HepG2 (cell line): ENCODE measurements around the gene SNAP29. TPM values are rescaled to one million over a fixed set of nuclear protein-coding genes. Genes with fewer than 3 reads are reported as not detected.

Experiments used
- PCBP1 ChIP-seq: fragments of 200-400 bp; formaldehyde crosslinking; IDR thresholded peaks from 2 replicates; pipeline ENCODE4 v1.6.1; 2017; ENCODE audit warnings: mild to moderate bottlenecking, low read depth, low read length, borderline replicate concordance
- PRMT3 ChIP-seq: sonication (generic); formaldehyde crosslinking; IDR thresholded peaks from 2 replicates; pipeline ENCODE4 v1.8.1; 2022; ENCODE audit warnings: low read depth, mild to moderate bottlenecking, moderate library complexity, missing genetic modification reagents, borderline replicate concordance
- RBFOX2 ChIP-seq: fragments of 200-400 bp; formaldehyde crosslinking; IDR thresholded peaks from 2 replicates; pipeline ENCODE4 v1.6.1; 2017; ENCODE audit warnings: low read depth, mild to moderate bottlenecking, low read length
- SRSF1 ChIP-seq: fragments of 200-400 bp; formaldehyde crosslinking; optimal IDR thresholded peaks from 2 replicates; pipeline ENCODE3; 2017; ENCODE audit warnings: mild to moderate bottlenecking, low read depth, low read length, moderate library complexity
- TCF12 ChIP-seq, 2 experiments: fragments of 450-650 bp in 1 of 2; sonication (generic) in 1 of 2; formaldehyde crosslinking in 1 of 2; IDR thresholded peaks; 2 replicates each; pipeline versions ENCODE4 v1.6.1 to v1.8.0; 2017 to 2022; ENCODE audit warnings: antibody characterized with exemption in 1 of 2, mild to moderate bottlenecking in 1 of 2, missing genetic modification reagents in 1 of 2, moderate library complexity in 1 of 2
- ZFP36L2 ChIP-seq: sonication (generic); formaldehyde crosslinking; IDR thresholded peaks from 2 replicates; pipeline ENCODE4 v1.4.0; 2020; ENCODE audit warnings: missing genetic modification reagents
- ZKSCAN8 ChIP-seq: IDR thresholded peaks from 2 replicates; pipeline ENCODE4 v1.6.1; 2016; ENCODE audit warnings: borderline replicate concordance, missing genetic modification reagents, missing compliant biosample characterization
- ZNF383 ChIP-seq: sonication (generic); formaldehyde crosslinking; IDR thresholded peaks from 2 replicates; pipeline ENCODE4 v1.4.0; 2020; ENCODE audit warnings: missing genetic modification reagents, mild to moderate bottlenecking, borderline replicate concordance
- ZNF510 ChIP-seq: sonication (generic); formaldehyde crosslinking; IDR thresholded peaks from 2 replicates; pipeline ENCODE4 v1.4.0; 2020; ENCODE audit warnings: low read depth, mild to moderate bottlenecking, missing genetic modification reagents
- ZNF629 ChIP-seq: sonication (generic); formaldehyde crosslinking; conservative IDR thresholded peaks from 2 replicates; pipeline ENCODE4 v1.5.0; 2020; ENCODE audit warnings: missing genetic modification reagents
- ZNF703 ChIP-seq: sonication (generic); formaldehyde crosslinking; IDR thresholded peaks from 2 replicates; pipeline ENCODE4 v1.5.1; 2020; ENCODE audit warnings: missing genetic modification reagents, mild to moderate bottlenecking, moderate library complexity, borderline replicate concordance
- ZSCAN31 ChIP-seq: sonication (generic); formaldehyde crosslinking; IDR thresholded peaks from 2 replicates; pipeline ENCODE4 v1.5.0; 2020; ENCODE audit warnings: low read depth, mild to moderate bottlenecking, missing genetic modification reagents
- polyA plus RNA-seq, 8 experiments: library from polyadenylated mRNA; depleted of rRNA in 3 of 8; stranded (reverse) in 7 of 8; unstranded in 1 of 8; fragments of >200 nt; fragmentation: Illumina TruSeq in 4 of 8; extraction: Trizol in 4 of 8; gene quantifications; 2 replicates each; pipeline versions ENCODE4 v1.2.1 to v1.2.3, GENCODE V29; 2011 to 2016; ENCODE audit warnings: low read depth in 4 of 8, missing spikeins in 1 of 8, mixed read lengths in 1 of 8; ENCODE audit not compliant: insufficient read depth in 1 of 8
- total RNA-seq, 5 experiments: library from RNA; depleted of rRNA; stranded (reverse); fragments of >200 nt; fragmentation: Illumina TruSeq; extraction: Trizol; gene quantifications; 2 replicates each; pipeline ENCODE4 v1.2.3, GENCODE V29; 2016; ENCODE audit warnings: low read depth in 1 of 5
- TF ChIP-seq, protein P1 (sequence below): sonication (generic); formaldehyde crosslinking; IDR thresholded peaks from 2 replicates; pipeline ENCODE4 v1.4.0; 2020; ENCODE audit warnings: missing genetic modification reagents
- TF ChIP-seq, protein P2 (sequence below): sonication (generic); formaldehyde crosslinking; IDR thresholded peaks from 2 replicates; pipeline ENCODE4 v1.4.0; 2020; ENCODE audit warnings: missing genetic modification reagents, borderline replicate concordance
- TF ChIP-seq, protein P3 (sequence below): sonication (generic); formaldehyde crosslinking; IDR thresholded peaks from 2 replicates; pipeline ENCODE4 v1.4.0; 2020; ENCODE audit warnings: missing genetic modification reagents
- TF ChIP-seq, protein P4 (sequence below): sonication (generic); formaldehyde crosslinking; IDR thresholded peaks from 2 replicates; pipeline ENCODE4 v1.8.0; 2022; ENCODE audit warnings: low read depth, missing genetic modification reagents
- TF ChIP-seq, protein P5 (sequence below): sonication (generic); formaldehyde crosslinking; IDR thresholded peaks from 2 replicates; pipeline ENCODE4 v1.5.0; 2020; ENCODE audit warnings: mild to moderate bottlenecking, missing genetic modification reagents, moderate library complexity

Gene SNAP29
- total and polyA plus RNA-seq, 2 of the 13 experiments (the other 11 are each of a cell fraction or from before 2014, with no cell fraction given) = 12.3 to 30.7 TPM

DNA sequence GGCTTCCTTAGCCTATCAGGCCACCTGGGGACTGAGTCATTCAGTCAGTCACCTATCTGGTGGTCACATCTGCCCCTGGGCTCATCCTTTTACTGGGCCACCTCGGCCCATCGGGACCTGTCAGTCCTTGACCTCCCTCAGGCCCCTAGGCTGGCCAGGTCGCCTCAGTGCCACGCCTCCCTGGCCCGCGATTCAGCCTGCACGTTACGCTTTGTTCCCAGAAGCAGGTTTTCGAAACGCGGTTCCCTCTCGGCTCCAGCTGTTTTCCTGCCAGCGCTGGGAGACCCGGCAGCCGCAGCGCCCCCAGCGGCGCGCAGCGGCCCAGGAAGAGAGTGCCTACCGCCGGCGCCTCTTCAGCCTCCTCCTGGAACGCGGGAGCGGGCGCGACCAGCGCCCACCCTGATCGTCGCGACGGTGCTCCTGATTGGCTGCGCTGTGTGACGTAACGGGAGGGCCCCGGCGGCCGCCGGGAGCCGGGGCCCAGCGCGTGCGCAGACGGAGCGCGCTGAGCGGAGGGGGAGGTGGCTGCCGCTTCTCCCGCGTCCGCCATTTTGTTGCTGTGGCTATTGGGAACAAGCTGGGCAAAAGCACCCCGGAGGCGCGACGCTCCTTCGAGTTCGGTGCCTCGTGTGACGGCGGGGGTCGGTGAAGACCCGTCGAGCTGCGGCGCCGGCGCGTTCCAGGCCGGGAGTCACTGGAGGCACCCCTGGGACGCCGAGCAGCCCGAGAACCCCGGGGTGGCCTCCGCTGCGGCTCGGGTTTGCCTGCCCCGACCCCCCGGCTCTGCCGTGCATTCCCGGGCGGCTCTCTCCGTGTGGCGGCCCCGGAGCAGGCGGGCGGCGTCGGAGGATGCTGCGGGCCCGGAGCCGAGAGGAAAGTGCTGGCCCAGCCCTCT, 58.4 kb downstream of the SNAP29 start, which contains the start of gene CRKL (continued):
- TF ChIP-seq, protein P1, sequence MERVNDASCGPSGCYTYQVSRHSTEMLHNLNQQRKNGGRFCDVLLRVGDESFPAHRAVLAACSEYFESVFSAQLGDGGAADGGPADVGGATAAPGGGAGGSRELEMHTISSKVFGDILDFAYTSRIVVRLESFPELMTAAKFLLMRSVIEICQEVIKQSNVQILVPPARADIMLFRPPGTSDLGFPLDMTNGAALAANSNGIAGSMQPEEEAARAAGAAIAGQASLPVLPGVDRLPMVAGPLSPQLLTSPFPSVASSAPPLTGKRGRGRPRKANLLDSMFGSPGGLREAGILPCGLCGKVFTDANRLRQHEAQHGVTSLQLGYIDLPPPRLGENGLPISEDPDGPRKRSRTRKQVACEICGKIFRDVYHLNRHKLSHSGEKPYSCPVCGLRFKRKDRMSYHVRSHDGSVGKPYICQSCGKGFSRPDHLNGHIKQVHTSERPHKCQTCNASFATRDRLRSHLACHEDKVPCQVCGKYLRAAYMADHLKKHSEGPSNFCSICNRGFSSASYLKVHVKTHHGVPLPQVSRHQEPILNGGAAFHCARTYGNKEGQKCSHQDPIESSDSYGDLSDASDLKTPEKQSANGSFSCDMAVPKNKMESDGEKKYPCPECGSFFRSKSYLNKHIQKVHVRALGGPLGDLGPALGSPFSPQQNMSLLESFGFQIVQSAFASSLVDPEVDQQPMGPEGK = no peak
- TF ChIP-seq RBFOX2 (peak; percentile 93), ZFP36L2 (CRISPR knock-in tag) (no peak; the same call in 1 of the 2 replicates), PRMT3 (no peak), ZSCAN31 (CRISPR knock-in tag) (peak; percentile 79), PCBP1 (no peak), ZKSCAN8 (CRISPR knock-in tag) (peak; percentile 82; the same call in 1 of the 2 replicates), SRSF1 (no peak), ZNF703 (CRISPR knock-in tag) (peak; percentile 76; the same call in 1 of the 2 replicates), ZNF510 (CRISPR knock-in tag) (0 out of 2 replicates have a peak, but pooled peaks have one; percentile 53), ZNF383 (CRISPR knock-in tag) (no peak), ZNF629 (peak; percentile 59; the same call in 1 of the 2 replicates), TCF12 (IDR thresholded peaks at IDR 0.05) (no peak), TCF12 (CRISPR knock-in tag; IDR thresholded peaks at IDR 0.05) (peak; percentile 84)
- TF ChIP-seq, protein P2, sequence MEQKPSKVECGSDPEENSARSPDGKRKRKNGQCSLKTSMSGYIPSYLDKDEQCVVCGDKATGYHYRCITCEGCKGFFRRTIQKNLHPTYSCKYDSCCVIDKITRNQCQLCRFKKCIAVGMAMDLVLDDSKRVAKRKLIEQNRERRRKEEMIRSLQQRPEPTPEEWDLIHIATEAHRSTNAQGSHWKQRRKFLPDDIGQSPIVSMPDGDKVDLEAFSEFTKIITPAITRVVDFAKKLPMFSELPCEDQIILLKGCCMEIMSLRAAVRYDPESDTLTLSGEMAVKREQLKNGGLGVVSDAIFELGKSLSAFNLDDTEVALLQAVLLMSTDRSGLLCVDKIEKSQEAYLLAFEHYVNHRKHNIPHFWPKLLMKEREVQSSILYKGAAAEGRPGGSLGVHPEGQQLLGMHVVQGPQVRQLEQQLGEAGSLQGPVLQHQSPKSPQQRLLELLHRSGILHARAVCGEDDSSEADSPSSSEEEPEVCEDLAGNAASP (CRISPR knock-in tag) = peak; percentile 64; the same call in 1 of the 2 replicates
- TF ChIP-seq, protein P3, sequence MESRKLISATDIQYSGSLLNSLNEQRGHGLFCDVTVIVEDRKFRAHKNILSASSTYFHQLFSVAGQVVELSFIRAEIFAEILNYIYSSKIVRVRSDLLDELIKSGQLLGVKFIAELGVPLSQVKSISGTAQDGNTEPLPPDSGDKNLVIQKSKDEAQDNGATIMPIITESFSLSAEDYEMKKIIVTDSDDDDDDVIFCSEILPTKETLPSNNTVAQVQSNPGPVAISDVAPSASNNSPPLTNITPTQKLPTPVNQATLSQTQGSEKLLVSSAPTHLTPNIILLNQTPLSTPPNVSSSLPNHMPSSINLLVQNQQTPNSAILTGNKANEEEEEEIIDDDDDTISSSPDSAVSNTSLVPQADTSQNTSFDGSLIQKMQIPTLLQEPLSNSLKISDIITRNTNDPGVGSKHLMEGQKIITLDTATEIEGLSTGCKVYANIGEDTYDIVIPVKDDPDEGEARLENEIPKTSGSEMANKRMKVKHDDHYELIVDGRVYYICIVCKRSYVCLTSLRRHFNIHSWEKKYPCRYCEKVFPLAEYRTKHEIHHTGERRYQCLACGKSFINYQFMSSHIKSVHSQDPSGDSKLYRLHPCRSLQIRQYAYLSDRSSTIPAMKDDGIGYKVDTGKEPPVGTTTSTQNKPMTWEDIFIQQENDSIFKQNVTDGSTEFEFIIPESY (CRISPR knock-in tag) = peak; percentile 58; the same call in 1 of the 2 replicates
- TF ChIP-seq, protein P4, sequence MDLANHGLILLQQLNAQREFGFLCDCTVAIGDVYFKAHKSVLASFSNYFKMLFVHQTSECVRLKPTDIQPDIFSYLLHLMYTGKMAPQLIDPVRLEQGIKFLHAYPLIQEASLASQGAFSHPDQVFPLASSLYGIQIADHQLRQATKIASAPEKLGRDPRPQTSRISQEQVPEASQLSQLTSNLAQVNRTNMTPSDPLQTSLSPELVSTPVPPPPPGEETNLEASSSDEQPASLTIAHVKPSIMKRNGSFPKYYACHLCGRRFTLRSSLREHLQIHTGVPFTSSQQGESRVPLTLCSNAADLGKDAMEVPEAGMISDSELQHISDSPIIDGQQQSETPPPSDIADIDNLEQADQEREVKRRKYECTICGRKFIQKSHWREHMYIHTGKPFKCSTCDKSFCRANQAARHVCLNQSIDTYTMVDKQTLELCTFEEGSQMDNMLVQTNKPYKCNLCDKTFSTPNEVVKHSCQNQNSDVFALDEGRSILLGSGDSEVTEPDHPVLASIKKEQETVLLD = no peak; the same call in 1 of the 2 replicates
- TF ChIP-seq, protein P5, sequence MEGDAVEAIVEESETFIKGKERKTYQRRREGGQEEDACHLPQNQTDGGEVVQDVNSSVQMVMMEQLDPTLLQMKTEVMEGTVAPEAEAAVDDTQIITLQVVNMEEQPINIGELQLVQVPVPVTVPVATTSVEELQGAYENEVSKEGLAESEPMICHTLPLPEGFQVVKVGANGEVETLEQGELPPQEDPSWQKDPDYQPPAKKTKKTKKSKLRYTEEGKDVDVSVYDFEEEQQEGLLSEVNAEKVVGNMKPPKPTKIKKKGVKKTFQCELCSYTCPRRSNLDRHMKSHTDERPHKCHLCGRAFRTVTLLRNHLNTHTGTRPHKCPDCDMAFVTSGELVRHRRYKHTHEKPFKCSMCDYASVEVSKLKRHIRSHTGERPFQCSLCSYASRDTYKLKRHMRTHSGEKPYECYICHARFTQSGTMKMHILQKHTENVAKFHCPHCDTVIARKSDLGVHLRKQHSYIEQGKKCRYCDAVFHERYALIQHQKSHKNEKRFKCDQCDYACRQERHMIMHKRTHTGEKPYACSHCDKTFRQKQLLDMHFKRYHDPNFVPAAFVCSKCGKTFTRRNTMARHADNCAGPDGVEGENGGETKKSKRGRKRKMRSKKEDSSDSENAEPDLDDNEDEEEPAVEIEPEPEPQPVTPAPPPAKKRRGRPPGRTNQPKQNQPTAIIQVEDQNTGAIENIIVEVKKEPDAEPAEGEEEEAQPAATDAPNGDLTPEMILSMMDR (CRISPR knock-in tag) = peak; percentile 96
